Middle frontal gyrus (tissue), 1 donor: ENCODE results near the gene CBR4.

Experiments used
- DNase-seq: peaks from one replicate; pipeline ENCODE4 v3.0.0-alpha.2; 2015; ENCODE audit warnings: low spot score; ENCODE audit errors: extremely low spot score

CBR4 gene

GRCh38 chr4:169033660-169034059, 23.6 kb upstream of the CBR4 start:
- DNase-seq, result no peak

GRCh38 chr4:169032883-169033645, 23.0 kb upstream of the CBR4 start:
- DNase-seq, result no peak

GRCh38 chr4:169032194-169032593, 22.1 kb upstream of the CBR4 start:
- DNase-seq, result no peak

- no peak for DNase-seq
Observed at GRCh38 chr4:169031392-169031791, 21.3 kb upstream of the CBR4 start.

- no peak for DNase-seq
Observed at GRCh38 chr4:169030562-169030982, 20.5 kb upstream of the CBR4 start.

GRCh38 chr4:169029947-169030346, 19.9 kb upstream of the CBR4 start:
- no peak for DNase-seq

- DNase-seq, result no peak
Observed at GRCh38 chr4:169027663-169028062, 17.6 kb upstream of the CBR4 start.

GRCh38 chr4:169025184-169025583, 15.1 kb upstream of the CBR4 start:
- DNase-seq, result no peak

GRCh38 chr4:169024762-169025161, 14.7 kb upstream of the CBR4 start:
- peak; percentile 21 for DNase-seq

- no peak for DNase-seq
Observed at GRCh38 chr4:169018406-169018805, 8.4 kb upstream of the CBR4 start.

- no peak for DNase-seq
Observed at GRCh38 chr4:169017971-169018370, 7.9 kb upstream of the CBR4 start.

GRCh38 chr4:169015186-169015623, 5.2 kb upstream of the CBR4 start:
- DNase-seq, result no peak

GRCh38 chr4:169014586-169014985, 4.5 kb upstream of the CBR4 start:
- no peak for DNase-seq

- DNase-seq, result no peak
Observed at GRCh38 chr4:169013396-169013795, 3.3 kb upstream of the CBR4 start.

- no peak for DNase-seq
Observed at GRCh38 chr4:169012049-169012448, 2.0 kb upstream of the CBR4 start.

- DNase-seq, result peak; percentile 62
Observed at GRCh38 chr4:169009286-169010124, 550 bp downstream of the CBR4 start.

- no peak for DNase-seq
Observed at GRCh38 chr4:169005453-169006099, 4.5 kb downstream of the CBR4 start.

GRCh38 chr4:169000315-169000714, 9.7 kb downstream of the CBR4 start:
- DNase-seq, result no peak

GRCh38 chr4:168999809-169000208, 10.2 kb downstream of the CBR4 start:
- no peak for DNase-seq

- no peak for DNase-seq
Observed at GRCh38 chr4:168998596-168998995, 11.5 kb downstream of the CBR4 start.

- DNase-seq, result no peak
Observed at GRCh38 chr4:168995537-168996295, 14.3 kb downstream of the CBR4 start.
